Left lung (tissue), 10 donors: ENCODE results near the gene OR2Z1. TPM values are rescaled to one million over a fixed set of nuclear protein-coding genes. Genes with fewer than 3 reads are reported as not detected.

Source experiments
- ATAC-seq: fragments of 200-7000 bp; cut with Tn5 transposase; one replicate; pipeline ENCODE4 v1.9.1; 2020; ENCODE audit warnings: moderate library complexity
- DNase-seq, 4 donors: peaks; one replicate each; pipeline ENCODE4 v3.0.0-alpha.2; 2013 to 2020
- H3K27ac ChIP-seq, 2 donors: fragments of 200-600 bp; sonication (generic) in 1 of 2; one replicate each; pipeline versions ENCODE4 v1.5.0 to v1.8.0; 2020 to 2021
- H3K27me3 ChIP-seq, 2 donors: fragments of 200-600 bp; sonication (generic) in 1 of 2; one replicate each; pipeline versions ENCODE4 v1.5.0 to v1.8.0; 2020 to 2021
- H3K36me3 ChIP-seq, 2 donors: fragments of 200-600 bp; sonication (generic) in 1 of 2; one replicate each; pipeline versions ENCODE4 v1.5.0 to v1.8.0; 2020 to 2021
- H3K4me1 ChIP-seq, 2 donors: fragments of 200-600 bp; one replicate each; pipeline ENCODE4 v1.8.0; 2021
- H3K4me3 ChIP-seq, 2 donors: fragments of 200-600 bp; sonication (generic) in 1 of 2; one replicate each; pipeline versions ENCODE4 v1.5.0 to v1.8.0; 2020 to 2021; ENCODE audit warnings: mild to moderate bottlenecking in 1 of 2
- H3K9me3 ChIP-seq, 2 donors: fragments of 200-600 bp; sonication (generic) in 1 of 2; one replicate each; pipeline versions ENCODE4 v1.5.0 to v1.8.0; 2020 to 2021
- CTCF ChIP-seq, 2 donors: fragments of 200-600 bp; sonication (generic) in 1 of 2; IDR thresholded peaks; one replicate each; pipeline versions ENCODE4 v1.5.0 to v1.8.0; 2021; ENCODE audit warnings: antibody characterized with exemption in 2 of 2
- intact Hi-C, 2 donors: fragments of 100-400 bp; cut with DNase I; formaldehyde crosslinking; loops; one replicate each; pipeline versions ENCODE4 v1.11.2 to v1.14.2; 2022
- polyA plus RNA-seq, 6 donors: library from polyadenylated mRNA; unstranded; fragments of 120-200 nt; gene quantifications; one replicate each; pipeline ENCODE4 v1.2.1, GENCODE V29; 2013; ENCODE audit not compliant: insufficient read length in 6 of 6
- total RNA-seq, 2 donors: library from RNA; stranded (reverse); fragmentation: NEBNext Ultra II Directional; extraction: Animal tissue kit (Norgen Biotek cat#: 25700); gene quantifications; one replicate each; pipeline ENCODE4 v1.2.1, GENCODE V29; 2021
- donor health status: DM: no; HTN: yes; CAD: no.
- donor health status: DM: no; HTN: no; CAD: no.

The OR2Z1 gene
- total and polyA plus RNA-seq, 8 donors: not detected

DNA sequence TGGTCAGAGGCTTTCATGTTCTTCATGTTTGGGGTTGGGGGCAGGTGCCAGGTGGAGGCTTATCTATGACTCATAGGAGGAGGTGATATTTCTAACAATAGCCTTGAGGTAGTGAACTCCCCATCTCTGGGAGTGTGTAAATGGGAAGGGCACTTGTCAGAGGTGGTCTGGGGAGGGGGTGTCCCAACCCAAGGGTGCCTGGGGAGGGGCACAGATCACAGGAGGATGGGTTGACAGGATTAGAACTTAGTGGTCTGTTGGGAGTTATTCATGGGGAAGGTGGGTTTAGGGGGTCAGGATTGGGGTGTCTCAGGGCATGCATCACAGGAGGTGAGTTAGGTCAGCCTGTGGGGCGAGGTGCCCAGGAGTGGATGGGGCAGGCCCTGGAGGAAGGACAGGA, 24.4 kb upstream of the OR2Z1 start:
- Histone ChIP-seq H3K36me3 (no peaks in the 10 kb centered on the region), H3K9me3 (no peaks in the 10 kb centered on the region), H3K4me3 (no peak overlapping the region), H3K27me3 (peaks cover 0 to 89% of the 10 kb centered on the region in 2 donors), H3K27ac (no peak overlapping the region), H3K4me1 (no peaks in the 10 kb centered on the region)
- ATAC-seq (no peak), DNase-seq (no peak)
- TF ChIP-seq CTCF (IDR thresholded peaks at IDR 0.05): no peak
- intact Hi-C loops: no loop called here

- ATAC-seq (no peak), DNase-seq (peak in 1 of 4 donors; percentile 76)
- intact Hi-C loops: no loop called here
- Histone ChIP-seq H3K27me3 (peaks cover 0 to 88% of the 10 kb centered on the region in 2 donors), H3K4me1 (no peaks in the 10 kb centered on the region), H3K4me3 (no peak overlapping the region), H3K27ac (no peak overlapping the region), H3K9me3 (no peaks in the 10 kb centered on the region), H3K36me3 (no peaks in the 10 kb centered on the region)
- no peak for TF ChIP-seq CTCF (IDR thresholded peaks at IDR 0.05)
Measured at GRCh38 chr19:8697671-8698432, 23.6 kb upstream of the OR2Z1 start.

DNA sequence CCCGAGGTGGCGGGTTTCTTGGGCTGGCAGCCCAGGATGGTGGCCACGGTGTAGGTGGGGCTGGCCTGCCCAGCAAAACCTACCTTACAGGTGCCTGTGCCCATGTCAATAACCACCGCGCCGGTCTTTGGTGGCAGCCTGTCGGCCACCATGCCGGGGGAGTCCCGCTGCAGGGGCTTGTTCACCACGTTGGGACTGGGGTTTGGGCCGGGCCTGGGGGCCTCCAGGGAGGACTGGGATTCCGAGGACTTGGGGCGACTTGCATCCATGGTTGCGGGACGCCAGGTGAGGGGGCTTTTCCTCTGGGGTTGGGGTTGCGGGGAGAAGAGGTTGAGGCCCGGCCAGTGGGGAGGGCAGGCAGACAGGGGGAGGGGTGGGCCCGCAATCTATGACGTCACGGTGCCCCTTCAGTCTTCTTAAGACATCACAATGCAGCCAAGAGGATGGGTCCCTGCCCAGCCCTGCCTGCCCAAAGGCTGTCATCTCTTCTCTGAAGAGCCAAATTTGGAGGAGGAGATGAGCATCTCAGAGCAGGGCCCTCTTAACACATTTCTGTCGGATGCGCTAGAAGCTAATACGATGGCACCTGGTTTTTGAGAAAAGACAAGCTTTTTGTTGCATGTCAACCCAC, 22.9 kb upstream of the OR2Z1 start, which contains the start of gene ACTL9:
TSS of gene ACTL9 (minus strand) at position 363 of the 631 bp plus-strand sequence. CDS start at position 269, 94 bp downstream.
- Histone ChIP-seq H3K36me3 (no peaks in the 10 kb centered on the region), H3K27ac (no peak within 1 kb of the TSS), H3K9me3 (no peaks in the 10 kb centered on the region), H3K27me3 (peaks cover 0 to 88% of the 10 kb centered on the region in 2 donors), H3K4me1 (no peaks in the 10 kb centered on the region), H3K4me3 (no peak within 1 kb of the TSS)
- TF ChIP-seq CTCF (IDR thresholded peaks at IDR 0.05): no peak
- ATAC-seq: no peak
- intact Hi-C loops: no loop called here
- no peak for DNase-seq

GRCh38 chr19:8699908-8700307, 21.5 kb upstream of the OR2Z1 start:
- H3K27me3 ChIP-seq: peaks cover 0 to 87% of the 10 kb centered on the region in 2 donors
- H3K27ac ChIP-seq: no peak overlapping the region
- no peak for DNase-seq
- ATAC-seq: no peak
- no peaks in the 10 kb centered on the region for H3K36me3 ChIP-seq
- no peaks in the 10 kb centered on the region for H3K9me3 ChIP-seq
- H3K4me3 ChIP-seq: no peak overlapping the region
- intact Hi-C loops: no loop called here
- TF ChIP-seq CTCF (IDR thresholded peaks at IDR 0.05): no peak
- no peaks in the 10 kb centered on the region for H3K4me1 ChIP-seq

GRCh38 chr19:8700956-8701355, 20.5 kb upstream of the OR2Z1 start:
- Histone ChIP-seq H3K9me3 (no peaks in the 10 kb centered on the region), H3K4me3 (no peak overlapping the region), H3K27me3 (peaks cover 0 to 81% of the 10 kb centered on the region in 2 donors), H3K4me1 (no peaks in the 10 kb centered on the region), H3K36me3 (no peaks in the 10 kb centered on the region), H3K27ac (no peak overlapping the region)
- intact Hi-C loops: no loop called here
- no peak for DNase-seq
- ATAC-seq: no peak
- TF ChIP-seq CTCF (IDR thresholded peaks at IDR 0.05): no peak
